ENCODE results near the gene PTRH1. TPM values are rescaled to one million over a fixed set of nuclear protein-coding genes. Genes with fewer than 3 reads are reported as not detected.

The PTRH1 gene
- total RNA-seq, 2 donors from 2014 or later, result 23.6 to 64.9 TPM

- peaks cover 7% of the 10 kb centered on the region for H3K4me1 ChIP-seq
These were observed 38.9 kb upstream of the PTRH1 start for GRCh38 chr9:127754099-127755060.

GRCh38 chr9:127753622-127754021 is 38.2 kb upstream of the PTRH1 start:
- peaks cover 0 to 15% of the 10 kb centered on the region in 2 donors for H3K27me3 ChIP-seq
- TF ChIP-seq, protein P1, sequence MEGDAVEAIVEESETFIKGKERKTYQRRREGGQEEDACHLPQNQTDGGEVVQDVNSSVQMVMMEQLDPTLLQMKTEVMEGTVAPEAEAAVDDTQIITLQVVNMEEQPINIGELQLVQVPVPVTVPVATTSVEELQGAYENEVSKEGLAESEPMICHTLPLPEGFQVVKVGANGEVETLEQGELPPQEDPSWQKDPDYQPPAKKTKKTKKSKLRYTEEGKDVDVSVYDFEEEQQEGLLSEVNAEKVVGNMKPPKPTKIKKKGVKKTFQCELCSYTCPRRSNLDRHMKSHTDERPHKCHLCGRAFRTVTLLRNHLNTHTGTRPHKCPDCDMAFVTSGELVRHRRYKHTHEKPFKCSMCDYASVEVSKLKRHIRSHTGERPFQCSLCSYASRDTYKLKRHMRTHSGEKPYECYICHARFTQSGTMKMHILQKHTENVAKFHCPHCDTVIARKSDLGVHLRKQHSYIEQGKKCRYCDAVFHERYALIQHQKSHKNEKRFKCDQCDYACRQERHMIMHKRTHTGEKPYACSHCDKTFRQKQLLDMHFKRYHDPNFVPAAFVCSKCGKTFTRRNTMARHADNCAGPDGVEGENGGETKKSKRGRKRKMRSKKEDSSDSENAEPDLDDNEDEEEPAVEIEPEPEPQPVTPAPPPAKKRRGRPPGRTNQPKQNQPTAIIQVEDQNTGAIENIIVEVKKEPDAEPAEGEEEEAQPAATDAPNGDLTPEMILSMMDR (IDR thresholded peaks at IDR 0.05), result no peak
- TF ChIP-seq POLR2A (IDR thresholded peaks at IDR 0.05), result no peak
- WGBS, 2 donors, result 48 to 56% methylated on average over 6 to 8 of the region's 8 CpGs
- intact Hi-C loops (cut with DNase I), result no loop called here
- H3K36me3 ChIP-seq (replicated peaks in 1 of 2; ENCODE audit: insufficient read depth in 1 of 2, low read depth in 2 of 2), result no peaks in the 10 kb centered on the region
- peaks cover 7% of the 10 kb centered on the region for H3K4me1 ChIP-seq
- ATAC-seq, result no peak
- no peak for DNase-seq
- no peak overlapping the region for H3K4me3 ChIP-seq
- H3K27ac ChIP-seq, result no peak overlapping the region
- H3K9me3 ChIP-seq, result no peaks in the 10 kb centered on the region

More at GRCh38 chr9:127754099-127755060, 38.9 kb upstream of the PTRH1 start:
- TF ChIP-seq POLR2A (IDR thresholded peaks at IDR 0.05), result no peak
- TF ChIP-seq, protein P1 (IDR thresholded peaks at IDR 0.05), result no peak
- DNase-seq (no peak), ATAC-seq (peak; percentile 27)
- no peaks in the 10 kb centered on the region for H3K9me3 ChIP-seq
- 11 to 14% methylated on average over 15 to 80 of the region's 86 CpGs for WGBS, 2 donors
- H3K27me3 ChIP-seq, result peaks cover 0 to 15% of the 10 kb centered on the region in 2 donors
- H3K4me3 ChIP-seq, result no peak overlapping the region
- no peaks in the 10 kb centered on the region for H3K36me3 ChIP-seq (replicated peaks in 1 of 2; ENCODE audit: insufficient read depth in 1 of 2, low read depth in 2 of 2)
- no peak overlapping the region for H3K27ac ChIP-seq
- intact Hi-C loops (cut with DNase I), result no loop called here

GRCh38 chr9:127753148-127753547 is 37.7 kb upstream of the PTRH1 start:
- DNase-seq, result no peak
- H3K36me3 ChIP-seq (replicated peaks in 1 of 2; ENCODE audit: insufficient read depth in 1 of 2, low read depth in 2 of 2), result no peaks in the 10 kb centered on the region
- ATAC-seq, result no peak
- intact Hi-C loops (cut with DNase I), result no loop called here
- no peak overlapping the region for H3K4me3 ChIP-seq
- H3K27ac ChIP-seq, result no peak overlapping the region
- H3K4me1 ChIP-seq, result peaks cover 7% of the 10 kb centered on the region
- no peaks in the 10 kb centered on the region for H3K9me3 ChIP-seq
- peaks cover 0 to 15% of the 10 kb centered on the region in 2 donors for H3K27me3 ChIP-seq
- TF ChIP-seq, protein P1 (IDR thresholded peaks at IDR 0.05), result no peak
- no peak for TF ChIP-seq POLR2A (IDR thresholded peaks at IDR 0.05)
- WGBS, 2 donors, result 72 to 75% methylated on average over 8 of the region's 8 CpGs

DNA sequence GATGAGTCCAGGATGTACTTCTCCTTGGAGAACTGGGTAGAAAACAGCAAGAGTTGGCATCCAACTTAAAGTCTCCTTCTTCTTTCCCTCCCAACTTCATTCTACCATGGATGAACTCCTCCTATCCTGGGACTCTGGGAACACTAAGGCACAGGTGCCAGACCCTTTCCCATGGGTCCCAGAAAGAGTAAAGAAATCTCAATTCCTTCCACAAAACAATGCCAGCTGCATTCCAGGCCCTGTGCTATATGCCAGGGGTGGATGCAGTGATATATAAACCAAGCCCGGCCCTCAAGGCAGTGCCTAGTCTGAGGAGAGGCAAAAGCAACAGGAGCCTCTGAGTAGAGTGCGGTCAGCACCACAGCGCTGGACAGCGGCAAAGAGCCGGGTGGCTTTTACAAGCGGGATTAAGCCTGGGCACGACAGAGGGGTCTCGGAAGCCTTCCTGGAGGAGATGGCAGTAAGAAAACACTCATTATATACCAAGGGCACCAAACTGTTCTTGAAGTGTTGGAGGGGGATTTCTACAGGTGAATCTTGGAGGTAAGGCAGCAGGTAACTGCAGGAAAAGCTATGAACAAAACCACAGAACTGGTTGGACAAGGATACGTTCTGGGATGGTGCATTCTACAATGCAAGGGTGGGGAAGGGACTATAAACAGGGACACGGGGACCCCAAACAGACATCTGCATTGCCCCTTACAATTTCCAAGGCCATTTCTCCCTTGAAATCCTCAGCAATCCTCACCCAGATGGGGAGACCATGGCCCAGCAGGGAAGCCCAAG is 36.0 kb upstream of the PTRH1 start:
- peaks cover 7% of the 10 kb centered on the region for H3K4me1 ChIP-seq
- DNase-seq (peak in 2 of 4 donors; percentile 39 to 44), ATAC-seq (no peak)
- H3K4me3 ChIP-seq, result no peak overlapping the region
- H3K9me3 ChIP-seq, result no peaks in the 10 kb centered on the region
- H3K27ac ChIP-seq, result no peak overlapping the region
- no peaks in the 10 kb centered on the region for H3K36me3 ChIP-seq (replicated peaks in 1 of 2; ENCODE audit: insufficient read depth in 1 of 2, low read depth in 2 of 2)
- WGBS, 2 donors, result 27 to 32% methylated on average over 10 of the region's 10 CpGs
- TF ChIP-seq, protein P1 (IDR thresholded peaks at IDR 0.05), result no peak
- no peak for TF ChIP-seq POLR2A (IDR thresholded peaks at IDR 0.05)
- H3K27me3 ChIP-seq, result peaks cover 0 to 15% of the 10 kb centered on the region in 2 donors
- intact Hi-C loops (cut with DNase I), result no loop called here

All from body of pancreas (tissue), 4 donors.